Esophagus squamous epithelium (tissue), 4 donors: ENCODE results near the gene RBPJL.

Source experiments
- CTCF ChIP-seq, 6 experiments: fragments of 450-650 bp in 4 of 6; fragments of 200-600 bp in 2 of 6; sonication (generic) in 2 of 6; IDR thresholded peaks; one replicate each; pipeline ENCODE4 v1.5.1; 2016 to 2019; ENCODE audit warnings: antibody characterized with exemption in 6 of 6, mild to moderate bottlenecking in 4 of 6, moderate library complexity in 4 of 6
- POLR2A ChIP-seq, 4 donors: fragments of 450-650 bp; IDR thresholded peaks; one replicate each; pipeline ENCODE4 v1.6.1; 2017; ENCODE audit warnings: antibody characterized with exemption in 4 of 4, mild to moderate bottlenecking in 4 of 4, moderate library complexity in 3 of 4

GRCh38 chr20:45346851-45347250, 40.2 kb downstream of the RBPJL start:
- TF ChIP-seq CTCF (IDR thresholded peaks at IDR 0.05) (no peak), POLR2A (IDR thresholded peaks at IDR 0.05) (no peak)
